GM19043 (cell line): ENCODE data around the gene UBL3.

Experiments used
- ATAC-seq: cut with Tn5 transposase; IDR thresholded peaks from one replicate; pipeline ENCODE4 v1.9.1; 2021; ENCODE audit warnings: low read depth; ENCODE audit not compliant: unreplicated experiment

UBL3 gene

GRCh38 chr13:29858231-29858630 lies 7.8 kb upstream of the UBL3 start:
- ATAC-seq, result no peak

GRCh38 chr13:29857085-29857484 lies 6.7 kb upstream of the UBL3 start:
- no peak for ATAC-seq

- ATAC-seq, result no peak
These were observed 6.0 kb upstream of the UBL3 start for GRCh38 chr13:29856426-29856825.

DNA sequence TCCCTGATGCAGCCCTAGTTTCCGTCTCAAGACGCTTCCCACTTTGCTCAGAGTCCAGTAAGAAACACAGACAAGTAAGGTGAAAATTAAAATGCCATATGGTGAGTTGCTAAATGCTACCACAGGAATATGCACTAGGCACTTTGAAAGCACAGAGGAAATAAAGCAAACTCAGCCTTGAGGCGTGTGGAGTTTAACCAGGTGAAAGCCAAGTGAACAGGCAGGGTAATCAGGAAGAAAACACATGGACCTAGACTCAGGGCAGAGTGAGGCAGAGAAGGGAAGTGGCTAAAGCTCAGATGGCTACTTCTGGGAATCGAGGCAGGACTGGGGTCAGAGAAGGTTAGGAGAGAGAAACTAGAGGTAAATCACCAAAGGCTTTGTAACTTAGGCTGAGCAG lies 5.4 kb upstream of the UBL3 start:
- no peak for ATAC-seq

DNA sequence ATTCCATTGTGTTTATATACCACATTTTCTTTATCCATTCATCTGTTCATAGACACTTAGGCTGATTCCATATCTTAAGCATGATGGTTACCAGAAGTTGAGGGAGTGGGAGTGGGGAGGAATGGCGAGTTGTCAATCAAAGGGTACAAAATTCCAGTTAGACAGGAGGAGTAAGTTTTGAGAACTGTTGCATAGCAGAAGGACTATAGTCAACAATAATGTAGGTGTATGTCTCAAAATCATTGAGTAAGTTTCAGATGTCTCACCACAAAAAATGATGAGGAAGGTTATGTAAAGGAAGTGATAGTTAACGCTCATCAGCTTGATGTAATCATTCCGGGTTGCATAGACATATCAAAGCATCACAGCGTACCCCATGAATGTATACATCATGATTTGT lies 4.6 kb upstream of the UBL3 start:
- no peak for ATAC-seq

DNA sequence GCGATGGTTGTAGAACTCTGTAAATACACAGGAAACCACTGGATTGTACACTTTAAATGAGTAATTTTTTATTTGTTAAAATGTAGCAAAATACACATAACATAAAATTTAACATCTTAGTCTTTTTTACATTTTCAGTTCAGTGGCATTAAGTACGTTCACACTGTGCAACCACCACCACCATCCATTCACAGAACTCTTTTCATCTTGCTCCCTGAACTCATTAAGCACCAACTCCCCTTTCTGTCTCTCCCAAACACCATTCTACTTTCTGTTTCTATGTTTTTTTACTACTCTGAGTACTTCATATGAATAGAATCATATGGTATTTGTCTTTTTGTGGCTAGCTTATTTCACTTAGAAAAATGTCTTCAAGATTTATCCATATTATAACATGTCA lies 2.7 kb upstream of the UBL3 start:
- ATAC-seq, result no peak

DNA sequence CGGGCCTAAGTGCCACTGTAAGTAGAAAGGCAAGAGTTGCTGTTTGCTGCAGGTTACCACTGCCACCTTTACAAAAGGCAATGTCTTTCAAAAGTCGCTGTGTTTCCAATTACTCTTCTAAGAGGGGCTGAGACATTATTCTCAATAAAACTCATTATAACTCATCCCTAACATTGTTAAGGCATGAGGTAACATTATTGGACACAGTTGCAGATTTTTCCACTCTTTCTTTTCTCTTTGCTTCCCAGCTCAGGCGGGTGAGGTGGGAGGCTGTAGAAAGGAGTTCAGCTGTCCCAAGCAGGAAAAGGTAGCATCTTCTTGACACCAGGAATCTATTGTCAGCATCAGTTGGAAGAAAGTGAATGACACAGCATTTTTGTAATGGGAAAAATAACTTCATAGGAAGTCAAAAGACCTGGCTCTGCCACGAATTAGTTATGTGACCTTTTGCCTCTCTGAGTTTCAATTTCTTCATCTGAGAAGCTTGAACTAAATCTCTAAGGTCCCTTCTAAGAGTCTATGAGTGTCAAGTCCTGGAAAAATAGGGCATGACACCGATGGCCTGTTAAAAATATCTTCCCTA lies 2.1 kb upstream of the UBL3 start:
- ATAC-seq, result no peak

GRCh38 chr13:29849731-29850212 lies 645 bp downstream of the UBL3 start:
- peak; percentile 19 for ATAC-seq

DNA sequence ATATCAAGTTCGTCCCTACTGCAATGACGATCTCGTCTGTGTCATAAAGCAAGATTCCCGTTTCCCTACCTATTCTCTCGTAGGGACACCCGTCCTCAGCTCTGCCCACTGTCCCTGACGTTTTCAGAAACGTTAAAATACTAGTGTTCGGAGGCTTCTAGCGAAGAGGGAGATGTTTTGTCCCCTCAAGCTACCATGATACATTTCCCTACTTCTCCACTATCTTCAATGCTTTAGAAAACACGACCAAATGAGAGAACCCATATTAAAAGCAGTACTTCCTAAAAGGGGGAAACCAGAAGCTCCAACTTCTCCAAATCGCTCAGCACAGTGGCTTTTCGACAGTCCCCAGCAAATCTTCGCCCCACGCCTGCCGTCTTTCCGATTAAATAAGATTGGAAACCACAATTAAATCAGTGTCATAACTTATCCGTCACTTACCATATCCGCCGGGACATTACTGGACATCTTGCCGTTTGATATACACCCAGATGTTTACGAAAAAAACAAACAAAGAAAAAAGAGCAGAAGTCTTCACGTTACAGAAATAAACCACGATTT lies 1.3 kb downstream of the UBL3 start:
- no peak for ATAC-seq

- no peak for ATAC-seq
These were observed 2.9 kb downstream of the UBL3 start for GRCh38 chr13:29847501-29847983.

- no peak for ATAC-seq
These were observed 3.8 kb downstream of the UBL3 start for GRCh38 chr13:29846475-29847256.

GRCh38 chr13:29845440-29846056 lies 4.9 kb downstream of the UBL3 start:
- ATAC-seq, result no peak

- ATAC-seq, result no peak
These were observed 6.0 kb downstream of the UBL3 start for GRCh38 chr13:29844441-29844840.

DNA sequence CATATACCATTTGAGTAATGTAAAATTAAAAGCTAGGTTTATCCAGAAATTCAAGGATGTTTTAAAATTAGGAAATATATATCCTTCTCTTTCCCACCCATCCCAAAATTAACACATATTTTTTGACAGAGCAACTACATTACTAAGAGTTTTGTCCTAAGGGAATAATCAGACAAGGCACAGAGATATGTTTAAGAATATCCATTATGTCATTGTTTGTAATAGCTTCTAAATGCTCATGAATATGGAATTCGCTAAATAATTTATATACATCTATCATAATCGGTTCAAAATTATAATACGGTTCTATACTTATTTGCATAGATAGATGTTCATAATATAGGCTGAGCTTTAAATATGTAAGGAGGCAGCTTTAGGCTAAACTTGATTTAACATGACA lies 9.8 kb downstream of the UBL3 start:
- no peak for ATAC-seq

DNA sequence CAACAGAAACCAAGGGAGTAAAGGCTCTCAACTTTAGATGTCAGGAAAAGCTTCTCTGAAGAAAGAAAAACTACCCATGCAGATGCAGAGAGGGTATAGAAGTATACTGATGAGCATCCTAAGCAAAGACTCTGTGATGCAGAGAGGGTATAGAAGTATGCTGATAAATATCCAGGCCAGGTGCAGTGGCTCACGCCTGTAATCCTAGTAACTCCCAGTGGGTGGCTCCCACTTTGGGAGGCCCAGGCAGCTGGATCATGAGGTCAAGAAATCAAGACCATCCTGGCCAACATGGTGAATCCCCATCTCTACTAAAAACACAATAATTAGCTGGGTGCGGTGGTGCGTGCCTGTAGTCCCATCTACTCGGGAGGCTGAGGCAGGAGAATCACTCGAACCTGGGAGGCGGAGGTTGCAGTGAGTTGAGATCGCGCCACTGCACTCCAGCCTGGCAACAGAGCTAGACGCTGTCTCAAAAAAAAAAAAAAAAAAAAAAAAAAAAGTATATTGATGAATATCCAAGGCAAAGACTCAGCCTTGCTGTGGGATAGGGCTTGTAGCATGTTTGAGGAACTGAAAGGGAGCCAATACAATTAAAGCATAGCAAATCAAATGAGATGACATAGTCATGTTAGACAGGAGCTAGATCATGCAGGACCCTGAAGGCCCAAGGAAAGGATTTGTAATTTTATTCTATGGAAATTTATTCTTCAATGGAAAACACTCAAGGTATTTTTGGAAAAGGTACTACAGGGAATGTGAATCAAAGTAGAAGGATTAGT lies 14.9 kb downstream of the UBL3 start:
- ATAC-seq, result no peak

DNA sequence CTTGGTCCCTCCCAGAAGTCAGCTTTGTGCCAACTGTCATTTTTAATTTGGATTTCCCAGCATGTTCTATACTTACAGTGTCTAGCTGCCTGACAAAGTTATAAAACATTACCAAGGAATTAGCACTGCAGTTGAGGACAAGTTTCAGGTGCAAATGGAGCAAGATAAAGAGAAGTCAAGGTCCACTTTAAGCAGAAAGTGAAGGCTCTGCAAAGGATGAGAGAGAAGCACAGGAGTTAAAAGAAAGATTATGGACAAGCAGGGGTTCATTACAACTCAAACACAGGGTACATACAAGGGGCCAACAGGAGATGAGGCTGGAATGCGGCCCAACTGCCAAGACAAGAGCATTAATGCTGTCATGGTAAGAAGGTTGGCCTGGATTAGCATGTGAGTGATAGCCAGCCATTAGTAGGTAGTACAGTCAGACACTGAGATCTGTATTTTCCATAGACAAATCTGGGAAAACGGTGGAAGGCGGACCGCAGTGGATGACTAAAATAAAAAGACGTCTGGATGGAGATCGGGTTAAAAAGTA lies 17.6 kb downstream of the UBL3 start:
- ATAC-seq, result no peak

DNA sequence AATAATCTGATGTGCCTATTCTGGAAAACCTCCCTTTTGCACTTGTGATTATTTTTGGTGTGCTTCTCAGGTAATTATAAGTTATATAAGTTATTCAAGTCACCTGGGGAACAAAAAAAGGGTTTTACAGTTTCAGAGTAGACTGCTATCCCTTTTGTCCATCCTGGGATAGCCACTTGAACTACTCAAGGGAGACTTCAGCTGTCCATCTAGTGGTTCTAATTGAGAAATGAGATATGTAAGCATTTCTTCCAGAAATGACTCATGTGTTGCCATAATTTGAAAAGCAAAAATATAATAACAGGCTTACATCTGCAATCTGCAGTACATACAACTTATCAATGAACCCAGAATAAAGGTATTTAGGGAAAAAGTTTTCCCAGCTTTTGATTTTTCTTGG lies 20.4 kb downstream of the UBL3 start:
- ATAC-seq, result no peak

GRCh38 chr13:29819143-29819542 lies 31.3 kb downstream of the UBL3 start:
- ATAC-seq, result no peak

GRCh38 chr13:29817604-29818378 lies 32.6 kb downstream of the UBL3 start:
- peak; percentile 92 for ATAC-seq

DNA sequence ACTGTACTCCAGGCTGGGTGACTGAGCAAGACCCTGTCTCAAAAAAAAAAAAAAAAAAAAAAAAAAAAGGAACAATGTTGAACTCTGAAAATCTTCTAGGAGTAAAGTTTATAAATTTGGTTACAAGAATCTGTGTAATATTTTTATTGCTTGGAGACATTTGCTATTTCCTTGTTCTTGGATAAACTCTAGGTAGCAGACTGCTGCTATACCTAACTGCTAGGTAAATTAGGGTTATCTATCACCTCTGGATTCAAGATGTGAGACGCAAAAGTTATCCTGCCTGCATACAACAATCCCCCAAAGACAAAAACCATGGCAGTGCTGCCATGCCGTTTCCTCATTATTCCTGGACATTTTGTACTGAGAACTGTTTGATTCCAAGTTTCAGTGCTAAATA lies 33.7 kb downstream of the UBL3 start:
- no peak for ATAC-seq
